ENCODE data around the gene EID2B.

Gene EID2B

DNA sequence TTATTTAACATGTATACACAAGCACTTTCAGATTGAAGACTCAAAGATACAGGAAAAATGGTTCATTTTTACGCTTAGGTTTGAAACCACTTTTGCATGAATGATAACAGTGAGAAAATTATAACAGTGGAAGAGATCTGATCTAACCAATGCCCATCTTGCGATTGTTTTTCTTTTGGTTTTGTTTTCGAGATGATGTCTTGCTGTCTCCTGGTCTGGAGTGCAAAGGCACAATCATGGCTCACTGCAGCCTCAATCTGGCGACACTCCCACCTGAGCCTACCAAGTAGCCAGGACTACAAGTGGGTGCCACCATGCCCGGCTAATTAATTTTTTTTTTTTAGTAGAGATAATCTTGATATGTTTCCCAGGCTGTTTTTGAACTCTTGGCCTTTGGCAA lies 17.5 kb upstream of the EID2B start:
- no peak for DNase-seq (ENCODE audit: low read depth, low spot score)
- no CpG with 5 or more reads among the region's 5 CpGs for WGBS (ENCODE audit: insufficient coverage, insufficient read length)

DNA sequence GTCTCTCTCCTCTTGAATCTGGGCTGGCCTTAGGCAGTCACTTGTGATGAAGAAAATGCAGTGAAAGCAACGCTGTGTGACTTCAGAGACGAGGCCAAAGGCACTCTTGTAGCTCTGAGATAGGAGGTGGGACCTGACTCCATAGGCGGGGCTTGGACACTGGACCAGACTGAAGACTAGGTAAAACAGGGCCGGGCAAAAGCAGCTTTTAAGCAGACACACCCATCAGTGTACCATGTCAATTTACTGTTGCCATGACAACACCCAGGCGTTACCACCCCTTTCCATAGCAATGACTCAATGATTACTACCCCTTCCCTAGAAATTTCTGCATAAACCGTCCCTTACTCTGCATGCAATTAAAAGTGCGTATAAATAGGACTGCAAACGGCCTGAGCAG lies 13.9 kb upstream of the EID2B start:
- Histone ChIP-seq H3K9me3 (ENCODE audit: control insufficient read depth, insufficient read depth, low read length) (no peaks in the 10 kb centered on the region), H3K36me3 (ENCODE audit: control insufficient read depth, insufficient read depth, low read length) (no peaks in the 10 kb centered on the region), H3K4me1 (ENCODE audit: control insufficient read depth, insufficient read depth, low read length) (peaks cover 2% of the 10 kb centered on the region; the same call in 1 of the 2 replicates), H3K4me3 (ENCODE audit: low read length) (no peak overlapping the region), H3K27ac (ENCODE audit: low read length) (no peak overlapping the region), H3K27me3 (ENCODE audit: control insufficient read depth, insufficient read depth, low read length) (no peaks in the 10 kb centered on the region)
- no peak for DNase-seq (ENCODE audit: low read depth, low spot score)
- WGBS (ENCODE audit: insufficient coverage, insufficient read length) = no CpG with 5 or more reads among the region's 8 CpGs

More for the DNA sequence above, 17.5 kb upstream of the EID2B start:
- H3K4me3 ChIP-seq (ENCODE audit: low read length) = no peak overlapping the region
- H3K27ac ChIP-seq (ENCODE audit: low read length) = no peak overlapping the region
- H3K9me3 ChIP-seq (ENCODE audit: control insufficient read depth, insufficient read depth, low read length) = no peaks in the 10 kb centered on the region
- no peaks in the 10 kb centered on the region for H3K36me3 ChIP-seq (ENCODE audit: control insufficient read depth, insufficient read depth, low read length)
- no peaks in the 10 kb centered on the region for H3K4me1 ChIP-seq (ENCODE audit: control insufficient read depth, insufficient read depth, low read length)
- no peaks in the 10 kb centered on the region for H3K27me3 ChIP-seq (ENCODE audit: control insufficient read depth, insufficient read depth, low read length)

DNA sequence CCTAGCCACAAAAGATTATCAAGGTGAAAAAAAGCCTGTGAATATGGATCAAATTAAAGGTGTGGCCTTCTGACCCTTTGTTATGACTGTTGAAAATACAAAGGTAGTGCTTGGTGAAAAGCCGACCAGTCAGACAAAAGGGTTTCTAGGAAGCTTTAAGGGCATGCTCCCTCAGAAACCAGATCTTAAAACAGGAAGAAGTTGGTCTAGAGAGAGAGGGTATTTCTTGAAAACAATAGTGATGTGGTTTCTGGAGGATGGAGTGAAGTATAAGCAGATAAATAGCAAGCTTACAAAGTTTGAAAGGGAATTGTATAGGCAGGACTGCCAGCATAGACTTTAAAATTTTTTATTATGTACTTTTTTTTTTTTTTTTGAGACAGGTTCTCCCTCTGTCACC lies 12.3 kb upstream of the EID2B start:
- no peak overlapping the region for H3K4me3 ChIP-seq (ENCODE audit: low read length)
- no CpG with 5 or more reads among the region's 1 CpG for WGBS (ENCODE audit: insufficient coverage, insufficient read length)
- H3K4me1 ChIP-seq (ENCODE audit: control insufficient read depth, insufficient read depth, low read length) = peaks cover 2% of the 10 kb centered on the region; the same call in 1 of the 2 replicates
- H3K27me3 ChIP-seq (ENCODE audit: control insufficient read depth, insufficient read depth, low read length) = no peaks in the 10 kb centered on the region
- no peak overlapping the region for H3K27ac ChIP-seq (ENCODE audit: low read length)
- no peaks in the 10 kb centered on the region for H3K36me3 ChIP-seq (ENCODE audit: control insufficient read depth, insufficient read depth, low read length)
- no peak for DNase-seq (ENCODE audit: low read depth, low spot score)
- no peaks in the 10 kb centered on the region for H3K9me3 ChIP-seq (ENCODE audit: control insufficient read depth, insufficient read depth, low read length)

DNA sequence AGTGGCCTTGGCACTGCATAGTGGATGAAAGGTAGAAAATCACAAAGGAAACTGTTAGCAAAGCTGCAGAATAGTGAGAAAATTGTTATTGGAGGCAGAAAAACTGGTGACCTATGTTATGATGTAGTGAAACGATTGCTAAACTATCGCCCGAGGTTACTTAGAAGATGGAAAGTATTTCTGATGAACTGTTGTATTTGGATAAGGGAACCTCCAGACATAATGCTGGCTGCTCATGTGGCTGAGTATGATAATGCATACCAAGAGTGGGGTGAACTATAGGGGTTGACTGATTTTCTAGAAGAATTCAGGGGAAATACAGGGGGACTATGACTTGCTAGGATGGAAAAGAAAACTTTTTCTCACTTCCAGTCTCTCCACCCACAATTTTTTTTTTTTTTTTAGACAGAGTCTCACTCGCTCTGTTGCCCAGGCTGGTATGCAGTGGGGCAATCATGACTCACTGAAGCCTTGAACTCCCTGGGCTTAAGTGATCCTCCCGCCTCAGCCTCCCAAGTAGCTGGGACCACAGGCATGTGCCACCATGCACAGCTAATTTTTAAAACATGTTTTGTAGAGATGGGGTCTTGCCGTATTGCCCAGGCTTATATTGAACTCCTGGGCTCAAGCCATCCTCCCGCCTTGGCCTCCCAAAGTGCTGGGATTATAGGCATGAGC lies 11.7 kb upstream of the EID2B start:
- Histone ChIP-seq H3K27me3 (ENCODE audit: control insufficient read depth, insufficient read depth, low read length) (no peaks in the 10 kb centered on the region), H3K36me3 (ENCODE audit: control insufficient read depth, insufficient read depth, low read length) (no peaks in the 10 kb centered on the region), H3K27ac (ENCODE audit: low read length) (no peak overlapping the region), H3K9me3 (ENCODE audit: control insufficient read depth, insufficient read depth, low read length) (no peaks in the 10 kb centered on the region), H3K4me3 (ENCODE audit: low read length) (no peak overlapping the region), H3K4me1 (ENCODE audit: control insufficient read depth, insufficient read depth, low read length) (peaks cover 2% of the 10 kb centered on the region; the same call in 1 of the 2 replicates)
- WGBS (ENCODE audit: insufficient coverage, insufficient read length) = no CpG with 5 or more reads among the region's 7 CpGs
- DNase-seq (ENCODE audit: low read depth, low spot score) = no peak

DNA sequence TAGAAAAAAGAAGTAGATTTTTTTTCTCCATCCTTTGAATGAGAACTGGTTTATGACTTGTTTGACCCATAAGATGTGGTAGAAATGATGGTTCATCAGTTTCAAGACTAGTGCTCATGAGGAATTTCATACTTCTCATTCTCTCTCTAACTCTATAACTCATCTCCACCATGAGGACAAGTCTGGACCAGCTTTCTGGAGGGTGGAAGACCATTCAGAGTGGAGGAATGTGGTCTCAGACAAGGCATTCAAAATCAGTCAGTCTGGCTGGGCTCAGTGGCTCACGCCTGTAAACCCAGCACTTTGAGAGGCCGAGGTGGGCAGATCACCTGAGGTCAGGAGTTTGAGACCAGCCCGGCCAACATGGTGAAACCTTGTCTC lies 10.8 kb upstream of the EID2B start:
- peaks cover 2% of the 10 kb centered on the region; the same call in 1 of the 2 replicates for H3K4me1 ChIP-seq (ENCODE audit: control insufficient read depth, insufficient read depth, low read length)
- no CpG with 5 or more reads among the region's 3 CpGs for WGBS (ENCODE audit: insufficient coverage, insufficient read length)
- DNase-seq (ENCODE audit: low read depth, low spot score) = no peak
- no peak overlapping the region for H3K4me3 ChIP-seq (ENCODE audit: low read length)
- H3K36me3 ChIP-seq (ENCODE audit: control insufficient read depth, insufficient read depth, low read length) = no peaks in the 10 kb centered on the region
- no peaks in the 10 kb centered on the region for H3K9me3 ChIP-seq (ENCODE audit: control insufficient read depth, insufficient read depth, low read length)
- H3K27me3 ChIP-seq (ENCODE audit: control insufficient read depth, insufficient read depth, low read length) = no peaks in the 10 kb centered on the region
- H3K27ac ChIP-seq (ENCODE audit: low read length) = no peak overlapping the region

DNA sequence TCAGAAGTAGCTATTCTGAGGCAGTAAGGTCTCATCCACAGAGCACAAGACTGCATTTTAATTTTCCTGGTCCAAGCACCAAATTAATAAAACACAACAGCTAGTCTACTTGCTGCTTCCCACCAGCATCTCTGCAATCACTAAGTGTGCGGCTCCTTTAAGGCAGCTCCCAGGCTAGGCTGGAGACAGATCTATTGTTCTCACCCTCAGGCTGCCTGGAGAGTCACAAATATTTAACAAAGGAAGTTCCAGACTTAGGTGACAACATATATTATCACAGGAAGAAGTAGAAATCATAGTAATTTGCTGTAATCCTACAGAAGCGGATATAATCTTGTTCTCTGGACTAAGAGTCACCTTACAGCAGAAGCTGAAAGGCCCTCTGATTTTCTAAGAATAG lies 9.6 kb upstream of the EID2B start:
- no peaks in the 10 kb centered on the region for H3K9me3 ChIP-seq (ENCODE audit: control insufficient read depth, insufficient read depth, low read length)
- no peak overlapping the region for H3K27ac ChIP-seq (ENCODE audit: low read length)
- WGBS (ENCODE audit: insufficient coverage, insufficient read length) = no CpG with 5 or more reads among the region's 2 CpGs
- peaks cover 2% of the 10 kb centered on the region; the same call in 1 of the 2 replicates for H3K4me1 ChIP-seq (ENCODE audit: control insufficient read depth, insufficient read depth, low read length)
- H3K27me3 ChIP-seq (ENCODE audit: control insufficient read depth, insufficient read depth, low read length) = no peaks in the 10 kb centered on the region
- no peak overlapping the region for H3K4me3 ChIP-seq (ENCODE audit: low read length)
- no peak for DNase-seq (ENCODE audit: low read depth, low spot score)
- no peaks in the 10 kb centered on the region for H3K36me3 ChIP-seq (ENCODE audit: control insufficient read depth, insufficient read depth, low read length)

DNA sequence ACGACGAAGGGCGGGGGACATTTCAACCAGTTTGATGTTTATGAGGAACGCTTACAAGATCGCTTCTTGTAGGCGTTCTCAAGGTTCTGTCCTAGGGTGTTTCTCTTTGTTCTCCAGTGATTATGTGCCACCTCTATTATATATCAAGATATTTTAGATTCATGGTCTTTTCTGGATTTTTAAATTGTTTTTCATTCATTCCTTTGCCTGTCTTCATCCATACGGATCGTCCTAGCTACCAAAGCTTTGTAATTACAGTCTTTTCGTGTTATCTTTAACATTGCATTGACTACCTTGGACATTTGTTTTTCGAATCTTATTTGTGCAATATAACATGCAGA lies 7.7 kb upstream of the EID2B start:
- Histone ChIP-seq H3K4me3 (ENCODE audit: low read length) (peak overlapping the region; percentile 99; the same call in 1 of the 2 replicates), H3K27me3 (ENCODE audit: control insufficient read depth, insufficient read depth, low read length) (no peaks in the 10 kb centered on the region), H3K27ac (ENCODE audit: low read length) (no peak overlapping the region), H3K4me1 (ENCODE audit: control insufficient read depth, insufficient read depth, low read length) (peaks cover 2% of the 10 kb centered on the region; the same call in 1 of the 2 replicates), H3K36me3 (ENCODE audit: control insufficient read depth, insufficient read depth, low read length) (no peaks in the 10 kb centered on the region), H3K9me3 (ENCODE audit: control insufficient read depth, insufficient read depth, low read length) (no peaks in the 10 kb centered on the region)
- DNase-seq (ENCODE audit: low read depth, low spot score) = no peak
- no CpG with 5 or more reads among the region's 10 CpGs for WGBS (ENCODE audit: insufficient coverage, insufficient read length)

DNA sequence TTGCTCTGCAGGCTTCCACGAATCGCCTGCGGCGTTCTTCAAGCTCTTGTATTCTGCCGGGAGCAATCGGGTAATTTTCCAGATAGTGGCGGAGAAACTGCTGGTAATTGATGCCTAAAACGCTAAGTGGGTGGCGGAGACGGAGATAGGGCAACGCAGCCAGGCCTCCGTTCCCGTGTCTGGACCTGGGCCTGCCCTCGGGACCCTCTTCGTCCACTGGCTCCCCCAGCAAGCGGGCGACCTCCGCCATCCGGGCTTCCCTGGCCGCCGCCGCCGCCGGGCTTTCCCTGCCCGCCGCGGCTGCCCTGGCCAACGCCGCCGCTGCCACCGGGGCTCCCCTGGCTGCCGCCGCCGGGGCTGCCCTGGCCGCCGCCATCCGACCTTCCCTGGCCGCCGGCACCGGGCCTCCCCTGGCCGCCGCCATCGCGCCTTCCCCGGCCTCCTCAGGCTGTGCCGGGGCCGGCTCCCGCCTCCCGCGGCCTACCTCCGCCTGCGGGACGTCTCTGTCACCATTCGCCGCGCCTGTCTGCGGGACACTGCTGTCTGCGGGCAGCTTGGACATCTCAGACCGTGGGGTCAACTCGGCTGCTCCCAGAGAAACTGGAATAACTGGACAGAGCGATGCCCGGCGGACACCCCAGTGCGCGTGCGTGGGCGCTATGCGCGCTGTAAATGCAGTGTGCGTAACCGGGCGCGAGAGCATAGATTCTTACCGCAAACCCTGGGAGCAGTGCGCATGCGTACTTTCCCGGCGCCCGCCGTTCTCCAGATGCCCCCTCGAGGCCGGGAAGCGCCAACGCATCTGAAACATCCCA lies 7.1 kb upstream of the EID2B start, which contains the start of gene EID2:
Gene EID2 (minus strand): TSS at position 644 of the 815 bp plus-strand sequence. CDS start 82 bp downstream, at position 562.
- no peaks in the 10 kb centered on the region for H3K36me3 ChIP-seq (ENCODE audit: control insufficient read depth, insufficient read depth, low read length)
- WGBS (ENCODE audit: insufficient coverage, insufficient read length) = no CpG with 5 or more reads among the region's 84 CpGs

DNA sequence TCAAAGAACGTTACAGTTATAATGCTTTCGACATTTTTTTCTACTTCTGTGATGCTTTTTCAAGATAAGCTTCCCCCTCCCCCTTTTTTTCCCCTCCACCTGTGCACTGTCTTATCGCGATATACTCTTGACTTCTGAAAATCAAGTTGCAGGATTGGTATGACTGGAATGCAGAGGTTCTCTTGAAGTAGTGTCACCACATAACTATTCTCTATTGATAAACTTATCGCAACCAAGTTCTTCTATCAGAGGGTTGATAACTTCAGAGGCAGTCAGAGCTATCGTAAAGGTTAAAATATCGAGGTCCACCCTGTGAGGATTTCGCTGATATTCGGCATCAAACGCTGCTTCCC lies 6.5 kb upstream of the EID2B start:
- DNase-seq (ENCODE audit: low read depth, low spot score) = no peak
- H3K27ac ChIP-seq (ENCODE audit: low read length) = no peak overlapping the region
- no peaks in the 10 kb centered on the region for H3K36me3 ChIP-seq (ENCODE audit: control insufficient read depth, insufficient read depth, low read length)
- H3K9me3 ChIP-seq (ENCODE audit: control insufficient read depth, insufficient read depth, low read length) = no peaks in the 10 kb centered on the region
- no peaks in the 10 kb centered on the region for H3K27me3 ChIP-seq (ENCODE audit: control insufficient read depth, insufficient read depth, low read length)
- peak overlapping the region; percentile 99; the same call in 1 of the 2 replicates for H3K4me3 ChIP-seq (ENCODE audit: low read length)
- H3K4me1 ChIP-seq (ENCODE audit: control insufficient read depth, insufficient read depth, low read length) = peaks cover 2% of the 10 kb centered on the region; the same call in 1 of the 2 replicates
- no CpG with 5 or more reads among the region's 10 CpGs for WGBS (ENCODE audit: insufficient coverage, insufficient read length)

More for the DNA sequence above, 7.1 kb upstream of the EID2B start, which contains the start of gene EID2:
- Histone ChIP-seq H3K27ac (ENCODE audit: low read length) (no peak within 1 kb of the TSS), H3K9me3 (ENCODE audit: control insufficient read depth, insufficient read depth, low read length) (no peaks in the 10 kb centered on the region), H3K27me3 (ENCODE audit: control insufficient read depth, insufficient read depth, low read length) (no peaks in the 10 kb centered on the region), H3K4me1 (ENCODE audit: control insufficient read depth, insufficient read depth, low read length) (peaks cover 2% of the 10 kb centered on the region; the same call in 1 of the 2 replicates), H3K4me3 (ENCODE audit: low read length) (peak within 1 kb of the TSS; percentile 99)
- DNase-seq (ENCODE audit: low read depth, low spot score) = peak; percentile 76

DNA sequence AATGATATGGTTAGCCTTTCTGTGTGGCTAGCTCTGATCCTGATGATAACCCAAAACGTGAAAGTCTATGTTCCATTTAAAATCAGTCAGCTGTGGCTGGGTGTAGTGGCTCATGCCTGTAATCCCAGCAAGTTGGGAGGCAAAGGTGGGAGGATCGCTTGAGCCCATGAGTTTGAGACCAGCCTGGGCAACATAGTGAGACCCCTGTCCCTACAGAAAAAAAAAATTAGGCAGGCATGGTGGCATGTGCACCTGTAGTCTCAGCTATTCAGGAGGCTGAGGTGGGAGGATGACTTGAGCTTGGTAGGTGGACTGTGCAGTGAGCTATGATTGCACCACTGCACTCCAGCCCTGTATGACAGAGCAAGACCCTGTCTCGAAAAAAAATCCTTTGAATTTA lies 1.1 kb upstream of the EID2B start:
- H3K27ac ChIP-seq (ENCODE audit: low read length) = no peak overlapping the region
- no peaks in the 10 kb centered on the region for H3K27me3 ChIP-seq (ENCODE audit: control insufficient read depth, insufficient read depth, low read length)
- H3K9me3 ChIP-seq (ENCODE audit: control insufficient read depth, insufficient read depth, low read length) = no peaks in the 10 kb centered on the region
- WGBS (ENCODE audit: insufficient coverage, insufficient read length) = no CpG with 5 or more reads among the region's 3 CpGs
- no peaks in the 10 kb centered on the region for H3K36me3 ChIP-seq (ENCODE audit: control insufficient read depth, insufficient read depth, low read length)
- H3K4me3 ChIP-seq (ENCODE audit: low read length) = no peak overlapping the region
- no peak for DNase-seq (ENCODE audit: low read depth, low spot score)
- no peaks in the 10 kb centered on the region for H3K4me1 ChIP-seq (ENCODE audit: control insufficient read depth, insufficient read depth, low read length)

Measured in iPS DF 6.9 (cell line).